Neutrophil (primary cell): ENCODE results near the gene CDK7.

Source experiments
- H3K27ac ChIP-seq: fragments of 200-600 bp; sonication (generic); 2 replicates; pipeline ENCODE4 v1.5.1; 2016; ENCODE audit warnings: mild to moderate bottlenecking, moderate library complexity
- H3K27me3 ChIP-seq: fragments of 200-600 bp; sonication (generic); 2 replicates; pipeline ENCODE4 v1.6.0; 2016; ENCODE audit warnings: mild to moderate bottlenecking
- H3K36me3 ChIP-seq: fragments of 200-600 bp; sonication (generic); 2 replicates; pipeline ENCODE4 v1.5.1; 2017
- H3K4me1 ChIP-seq, 2 experiments: fragments of 200-600 bp in 1 of 2; sonication (generic) in 1 of 2; 1 replicate in 1 of 2; 2 replicates in 1 of 2; pipeline versions ENCODE4 v1.5.1 to v1.6.1; 2013 to 2016; ENCODE audit warnings: low read depth in 1 of 2, low read length in 1 of 2, mild to moderate bottlenecking in 1 of 2, moderate library complexity in 1 of 2; ENCODE audit not compliant: control insufficient read depth in 1 of 2, insufficient read depth in 1 of 2
- H3K4me3 ChIP-seq, 2 experiments: fragments of 200-600 bp in 1 of 2; sonication (generic) in 1 of 2; 1 replicate in 1 of 2; 2 replicates in 1 of 2; pipeline ENCODE4 v1.5.1; 2013 to 2016; ENCODE audit warnings: low read depth in 1 of 2, low read length in 1 of 2, mild to moderate bottlenecking in 1 of 2, moderate library complexity in 1 of 2
- H3K9me3 ChIP-seq: fragments of 200-600 bp; sonication (generic); 2 replicates; pipeline ENCODE4 v1.5.1; 2016
- CTCF ChIP-seq: fragments of 200-600 bp; sonication (generic); IDR thresholded peaks from 2 replicates; pipeline ENCODE4 v1.5.1; 2016; ENCODE audit warnings: antibody characterized with exemption

CDK7 gene

GRCh38 chr5:69317391-69317790, 82.7 kb downstream of the CDK7 start:
- no peak for TF ChIP-seq CTCF
- Histone ChIP-seq H3K4me1 (peaks cover 94 to 97% of the 10 kb centered on the region in 2 experiments), H3K27ac (peak overlapping the region; percentile 99), H3K9me3 (no peaks in the 10 kb centered on the region), H3K4me3 (peak overlapping the region; percentile 53 to 56), H3K36me3 (peaks cover 18% of the 10 kb centered on the region), H3K27me3 (no peaks in the 10 kb centered on the region)

- no peak overlapping the region for H3K4me3 ChIP-seq
- H3K27me3 ChIP-seq: no peaks in the 10 kb centered on the region
- no peaks in the 10 kb centered on the region for H3K36me3 ChIP-seq
- TF ChIP-seq CTCF: no peak
- peaks cover 77 to 79% of the 10 kb centered on the region in 2 experiments for H3K4me1 ChIP-seq
- H3K27ac ChIP-seq: peak overlapping the region; percentile 99
- H3K9me3 ChIP-seq: no peaks in the 10 kb centered on the region
Measured at GRCh38 chr5:69326365-69326764, 91.7 kb downstream of the CDK7 start.
